Neural progenitor cell (in vitro differentiated cells): ENCODE results near the gene SDR39U1.

Source experiments
- EZH2 ChIP-seq: fragments of 200-600 bp; sonication (generic); IDR thresholded peaks from 2 replicates; pipeline ENCODE4 v1.6.1; 2017; ENCODE audit warnings: antibody characterized with exemption, mild to moderate bottlenecking, moderate library complexity
- EZH2phosphoT487 ChIP-seq: fragments of 200-600 bp; sonication (generic); IDR thresholded peaks from 2 replicates; pipeline ENCODE4 v1.6.1; 2017; ENCODE audit warnings: antibody characterized with exemption
- TF ChIP-seq, protein P1 (sequence below): fragments of 200-600 bp; sonication (generic); IDR thresholded peaks from 2 replicates; pipeline ENCODE4 v1.5.1; 2017; ENCODE audit warnings: antibody characterized with exemption, mild to moderate bottlenecking

- TF ChIP-seq EZH2: no peak
- TF ChIP-seq, protein P1, sequence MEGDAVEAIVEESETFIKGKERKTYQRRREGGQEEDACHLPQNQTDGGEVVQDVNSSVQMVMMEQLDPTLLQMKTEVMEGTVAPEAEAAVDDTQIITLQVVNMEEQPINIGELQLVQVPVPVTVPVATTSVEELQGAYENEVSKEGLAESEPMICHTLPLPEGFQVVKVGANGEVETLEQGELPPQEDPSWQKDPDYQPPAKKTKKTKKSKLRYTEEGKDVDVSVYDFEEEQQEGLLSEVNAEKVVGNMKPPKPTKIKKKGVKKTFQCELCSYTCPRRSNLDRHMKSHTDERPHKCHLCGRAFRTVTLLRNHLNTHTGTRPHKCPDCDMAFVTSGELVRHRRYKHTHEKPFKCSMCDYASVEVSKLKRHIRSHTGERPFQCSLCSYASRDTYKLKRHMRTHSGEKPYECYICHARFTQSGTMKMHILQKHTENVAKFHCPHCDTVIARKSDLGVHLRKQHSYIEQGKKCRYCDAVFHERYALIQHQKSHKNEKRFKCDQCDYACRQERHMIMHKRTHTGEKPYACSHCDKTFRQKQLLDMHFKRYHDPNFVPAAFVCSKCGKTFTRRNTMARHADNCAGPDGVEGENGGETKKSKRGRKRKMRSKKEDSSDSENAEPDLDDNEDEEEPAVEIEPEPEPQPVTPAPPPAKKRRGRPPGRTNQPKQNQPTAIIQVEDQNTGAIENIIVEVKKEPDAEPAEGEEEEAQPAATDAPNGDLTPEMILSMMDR: no peak
- no peak for TF ChIP-seq EZH2phosphoT487
Measured at GRCh38 chr14:24415421-24416253, 26.9 kb downstream of the SDR39U1 start.
